Hematopoietic multipotent progenitor cell (in vitro differentiated cells): ENCODE results near the gene RCOR2. TPM values are rescaled to one million over a fixed set of nuclear protein-coding genes. Genes with fewer than 3 reads are reported as not detected.

ENCODE experiments used
- DNase-seq, 3 donors: peaks; one replicate each; pipeline ENCODE4 v3.0.0-alpha.2; 2011 to 2015; ENCODE audit warnings: low read depth in 2 of 3, low spot score in 2 of 3
- total RNA-seq: library from RNA; depleted of rRNA; stranded (reverse); fragments of >200 nt; gene quantifications from one replicate; pipeline ENCODE4 v1.2.3, GENCODE V29; 2012

The RCOR2 gene
- total RNA-seq, 1 donor, result 0.54 TPM

GRCh38 chr11:63929616-63930015 is 12.7 kb upstream of the RCOR2 start:
- DNase-seq, result no peak

- no peak for DNase-seq
These were observed 6.4 kb upstream of the RCOR2 start for GRCh38 chr11:63923319-63923718.

- no peak for DNase-seq
These were observed 5.8 kb upstream of the RCOR2 start for GRCh38 chr11:63922673-63923192.

- peak in 1 of 3 donors; percentile 38 for DNase-seq
These were observed 4.0 kb upstream of the RCOR2 start for GRCh38 chr11:63920939-63921417.

- DNase-seq, result no peak
These were observed 3.4 kb upstream of the RCOR2 start for GRCh38 chr11:63920126-63920938.

- DNase-seq, result no peak
These were observed 2.5 kb upstream of the RCOR2 start for GRCh38 chr11:63919267-63920125.

GRCh38 chr11:63918507-63919191 is 1.7 kb upstream of the RCOR2 start:
- DNase-seq, result no peak

GRCh38 chr11:63917692-63918506 is 935 bp upstream of the RCOR2 start:
- peak in 1 of 3 donors; percentile 54 for DNase-seq

- DNase-seq, result peak in 1 of 3 donors; percentile 43
These were observed 765 bp downstream of the RCOR2 start for GRCh38 chr11:63915961-63916836.

- DNase-seq, result no peak
These were observed 1.9 kb downstream of the RCOR2 start for GRCh38 chr11:63914896-63915691.

GRCh38 chr11:63913866-63914830 is 2.8 kb downstream of the RCOR2 start:
- DNase-seq, result no peak

GRCh38 chr11:63912678-63913077 is 4.3 kb downstream of the RCOR2 start:
- DNase-seq, result no peak

- DNase-seq, result no peak
These were observed 5.1 kb downstream of the RCOR2 start for GRCh38 chr11:63911876-63912275.

- no peak for DNase-seq
These were observed 5.5 kb downstream of the RCOR2 start for GRCh38 chr11:63911440-63911839.

GRCh38 chr11:63910675-63911074 is 6.3 kb downstream of the RCOR2 start:
- no peak for DNase-seq

- peak in 1 of 3 donors; percentile 37 for DNase-seq
These were observed 7.1 kb downstream of the RCOR2 start for GRCh38 chr11:63909591-63910506.
